Heart right ventricle (tissue), 16 donors: ENCODE data around the gene UBAC2. TPM values are rescaled to one million over a fixed set of nuclear protein-coding genes. Genes with fewer than 3 reads are reported as not detected.

Source experiments
- ATAC-seq, 8 donors: fragments of 200-7000 bp; cut with Tn5 transposase; one replicate each; pipeline ENCODE4 v1.9.1; 2020; ENCODE audit warnings: mild to moderate bottlenecking in 8 of 8, moderate library complexity in 8 of 8, moderate number of reproducible peaks in 1 of 8
- DNase-seq, 2 donors: peaks; one replicate each; pipeline ENCODE4 v3.0.0-alpha.2; 2020
- H3K27ac ChIP-seq, 10 donors: fragments of 200-600 bp; sonication (generic) in 2 of 10; one replicate each; pipeline versions ENCODE4 v1.5.0 to v1.8.0; 2020 to 2022; ENCODE audit warnings: mild to moderate bottlenecking in 3 of 10
- H3K27me3 ChIP-seq, 7 donors: fragments of 200-600 bp; one replicate each; pipeline ENCODE4 v1.8.0; 2021 to 2022; ENCODE audit warnings: mild to moderate bottlenecking in 2 of 7
- H3K36me3 ChIP-seq, 9 donors: fragments of 200-600 bp; sonication (generic) in 1 of 9; one replicate each; pipeline versions ENCODE4 v1.5.0 to v1.8.0; 2020 to 2022; ENCODE audit warnings: mild to moderate bottlenecking in 2 of 9
- H3K4me1 ChIP-seq, 9 donors: fragments of 200-600 bp; sonication (generic) in 1 of 9; one replicate each; pipeline versions ENCODE4 v1.5.0 to v1.8.0; 2020 to 2022; ENCODE audit warnings: mild to moderate bottlenecking in 4 of 9
- H3K4me3 ChIP-seq, 10 donors: fragments of 200-600 bp; sonication (generic) in 2 of 10; one replicate each; pipeline versions ENCODE4 v1.5.0 to v1.8.0; 2020 to 2022; ENCODE audit warnings: mild to moderate bottlenecking in 7 of 10, moderate library complexity in 2 of 10
- H3K9me3 ChIP-seq, 11 donors: fragments of 200-600 bp in 10 of 11; sonication (generic) in 2 of 11; one replicate each; pipeline versions ENCODE4 v1.5.0 to v1.8.0; 2013 to 2022; ENCODE audit warnings: mild to moderate bottlenecking in 2 of 11, control low read depth in 1 of 11, moderate library complexity in 1 of 11
- WGBS, 2 donors: extraction: QIAGEN DNeasy Blood & Tissue Kit; methylation state at CpG; one replicate each; pipeline ENCODE4 v1.1.7; 2013; ENCODE audit warnings: inconsistent platforms in 1 of 2; 5-methylcytosine and 5-hydroxymethylcytosine counted together
- intact Hi-C, 10 donors: fragments of 100-400 bp; cut with DNase I; formaldehyde crosslinking; loops; one replicate each; pipeline versions ENCODE4 v1.11.1 to v1.14.2; 2022
- polyA plus RNA-seq, 2 donors: library from polyadenylated mRNA; stranded (reverse); fragments of 200-250 nt; gene quantifications; one replicate each; pipeline ENCODE4 v1.2.3, GENCODE V29; 2013
- total RNA-seq, 10 donors: library from RNA; stranded (reverse); fragmentation: NEBNext Ultra II Directional in 3 of 10; extraction: Animal tissue kit (Norgen Biotek cat#: 25700) in 3 of 10; gene quantifications; one replicate each; pipeline versions ENCODE4 v1.2.1 to v1.2.4, GENCODE V29; 2021 to 2023
- TF ChIP-seq, protein P1 (sequence below), 9 donors: fragments of 200-600 bp; sonication (generic) in 2 of 9; IDR thresholded peaks; one replicate each; pipeline versions ENCODE4 v1.5.0 to v1.8.0; 2021 to 2022; ENCODE audit warnings: antibody characterized with exemption in 9 of 9, mild to moderate bottlenecking in 5 of 9, moderate library complexity in 1 of 9
- donor health status: Arrhythmogenic right ventricular cardiomyopathy.
- donor health status: ischemic (EF 13 %, LVEDD 7.1; RV severe dilation, severe dysfunction).
- donor health status: healthy with polysubstance abuse.
- donor health status: DM: no; HTN: yes; CAD: no.
- donor health status: DM: no; HTN: no; CAD: no.
- donor health status: ischemic (EF 25% LVEDD 6.9; RV normal size, moderate dysfunction).
- donor health status: ischemic (EF 25% LVEDD 5.7; RV mildly dilated, moderate dysfunction).
- donor health status: healthy.
- donor health status: DM: yes; HTN: yes; CAD: no.
- donor health status: Ischemic cardiomyopathy.
- donor health status: ischemic (EF 35%, LVEDD 5.7; RV mildly dilated, moderate dysfunction).
- donor health status: nonischemic (EF 11% LVEDD 7.7; RV severe dilation, severe dysfunction).
- donor health status: DM: yes; HTN: yes; CAD: no.
- donor health status: PGD.
- donor health status: ischemic (EF 29% LVEDD 5.4; RV normal size, mild dysfunction).
- donor health status: nonischemic (EF 23%, LVEDD 6.1; RV moderate dilation, normal function).

The UBAC2 gene
- total and polyA plus RNA-seq, 12 donors = 31.8 to 60.4 (median 47.0) TPM

DNA sequence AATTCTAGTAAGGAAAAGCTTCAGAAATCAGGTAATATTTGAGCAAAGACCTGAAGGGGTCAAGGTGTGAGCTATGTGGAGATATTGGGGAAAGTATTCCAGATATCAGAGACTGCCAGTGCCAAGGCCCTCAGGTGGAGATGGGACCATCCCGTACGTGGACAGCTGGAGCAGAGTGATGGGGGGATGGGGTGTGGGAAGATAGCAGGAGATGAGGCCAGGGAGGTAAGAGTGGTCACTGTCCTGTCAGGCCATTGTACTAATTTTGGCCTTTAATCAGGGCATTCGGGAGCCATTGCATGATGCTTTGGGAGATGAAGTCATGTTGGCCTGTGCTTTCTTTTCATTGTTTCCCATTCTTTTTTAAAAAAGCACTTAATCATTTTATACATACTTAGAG, 70.6 kb downstream of the UBAC2 start:
- H3K36me3 ChIP-seq = peaks cover 0 to 16% (median 0%) of the 10 kb centered on the region in 9 donors
- ATAC-seq (no peak), DNase-seq (no peak)
- WGBS, 2 donors = 77 to 79% methylated on average over 3 of the region's 3 CpGs
- H3K9me3 ChIP-seq = peaks cover 0 to 11% (median 2%) of the 10 kb centered on the region in 11 donors
- peak overlapping the region in 2 of 10 donors; percentile 13 to 86 for H3K27ac ChIP-seq
- intact Hi-C loops = loop anchor here in 4 of 10 donors (2.0 to 10.0 kb wide), 3 partner anchors 164 to 166 kb away; no protein-coding TSS in a partner anchor
- TF ChIP-seq, protein P1, sequence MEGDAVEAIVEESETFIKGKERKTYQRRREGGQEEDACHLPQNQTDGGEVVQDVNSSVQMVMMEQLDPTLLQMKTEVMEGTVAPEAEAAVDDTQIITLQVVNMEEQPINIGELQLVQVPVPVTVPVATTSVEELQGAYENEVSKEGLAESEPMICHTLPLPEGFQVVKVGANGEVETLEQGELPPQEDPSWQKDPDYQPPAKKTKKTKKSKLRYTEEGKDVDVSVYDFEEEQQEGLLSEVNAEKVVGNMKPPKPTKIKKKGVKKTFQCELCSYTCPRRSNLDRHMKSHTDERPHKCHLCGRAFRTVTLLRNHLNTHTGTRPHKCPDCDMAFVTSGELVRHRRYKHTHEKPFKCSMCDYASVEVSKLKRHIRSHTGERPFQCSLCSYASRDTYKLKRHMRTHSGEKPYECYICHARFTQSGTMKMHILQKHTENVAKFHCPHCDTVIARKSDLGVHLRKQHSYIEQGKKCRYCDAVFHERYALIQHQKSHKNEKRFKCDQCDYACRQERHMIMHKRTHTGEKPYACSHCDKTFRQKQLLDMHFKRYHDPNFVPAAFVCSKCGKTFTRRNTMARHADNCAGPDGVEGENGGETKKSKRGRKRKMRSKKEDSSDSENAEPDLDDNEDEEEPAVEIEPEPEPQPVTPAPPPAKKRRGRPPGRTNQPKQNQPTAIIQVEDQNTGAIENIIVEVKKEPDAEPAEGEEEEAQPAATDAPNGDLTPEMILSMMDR (IDR thresholded peaks at IDR 0.05) = no peak
- no peaks in the 10 kb centered on the region for H3K27me3 ChIP-seq
- H3K4me1 ChIP-seq = peaks cover 0 to 41% (median 0%) of the 10 kb centered on the region in 9 donors
- H3K4me3 ChIP-seq = no peak overlapping the region

DNA sequence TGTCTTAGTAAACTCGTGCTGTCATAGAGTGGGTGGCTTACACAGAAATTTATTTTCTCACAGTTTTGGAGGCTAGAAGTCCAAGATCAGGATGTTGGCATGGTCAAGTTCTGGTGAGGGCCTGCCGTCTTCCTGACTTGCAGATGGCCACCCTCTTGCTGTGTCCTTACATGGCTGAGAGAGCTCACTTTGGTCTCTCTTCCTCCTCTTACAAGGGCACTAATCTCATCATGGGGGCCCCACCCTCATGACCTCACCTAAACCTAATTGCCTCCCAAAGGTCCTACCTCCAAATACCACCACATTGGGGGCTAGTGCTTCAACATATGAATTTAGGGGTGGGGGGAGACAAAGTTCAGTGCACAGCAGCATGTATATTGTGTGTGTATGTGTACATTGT, 71.8 kb downstream of the UBAC2 start:
- ATAC-seq (no peak), DNase-seq (no peak)
- no peaks in the 10 kb centered on the region for H3K27me3 ChIP-seq
- intact Hi-C loops = loop anchor here in 3 of 10 donors (5.0 to 10.0 kb wide), 2 partner anchors 162 to 165 kb away; no protein-coding TSS in a partner anchor
- peak overlapping the region in 2 of 10 donors; percentile 29 to 86 for H3K27ac ChIP-seq
- peaks cover 0 to 18% (median 0%) of the 10 kb centered on the region in 9 donors for H3K36me3 ChIP-seq
- peaks cover 0 to 11% (median 2%) of the 10 kb centered on the region in 11 donors for H3K9me3 ChIP-seq
- TF ChIP-seq, protein P1 (IDR thresholded peaks at IDR 0.05) = no peak
- no peak overlapping the region for H3K4me3 ChIP-seq
- WGBS, 2 donors = 96 to 99% methylated on average over 2 of the region's 2 CpGs
- peaks cover 0 to 52% (median 0%) of the 10 kb centered on the region in 9 donors for H3K4me1 ChIP-seq

DNA sequence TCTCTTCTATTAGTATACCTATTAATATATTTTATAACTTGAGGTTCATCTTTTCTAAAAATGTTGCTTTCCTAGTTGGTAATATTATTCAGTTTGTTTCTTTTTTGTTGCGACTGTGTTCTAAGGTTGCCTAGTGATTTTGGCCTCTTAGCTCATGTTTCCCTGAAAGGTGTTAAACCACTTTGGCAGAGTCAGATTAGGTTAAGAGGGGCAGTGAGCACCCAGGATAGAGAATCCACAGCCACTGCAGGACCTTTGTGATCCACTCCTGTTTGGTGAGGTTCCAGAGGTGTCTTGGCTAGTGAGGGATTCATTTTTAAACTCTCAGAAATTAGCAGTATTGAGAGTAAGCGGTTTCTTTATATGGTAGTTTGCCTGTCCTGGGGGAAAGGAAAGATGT, 72.5 kb downstream of the UBAC2 start:
- TF ChIP-seq, protein P1 (IDR thresholded peaks at IDR 0.05) = no peak
- Histone ChIP-seq H3K36me3 (peaks cover 0 to 12% (median 0%) of the 10 kb centered on the region in 9 donors), H3K4me3 (no peak overlapping the region), H3K27ac (peak overlapping the region in 1 of 10 donors; percentile 86), H3K4me1 (peaks cover 0 to 59% (median 0%) of the 10 kb centered on the region in 9 donors), H3K27me3 (no peaks in the 10 kb centered on the region), H3K9me3 (peaks cover 0 to 11% (median 2%) of the 10 kb centered on the region in 11 donors)
- intact Hi-C loops = loop anchor here in 3 of 10 donors (5.0 to 10.0 kb wide), 2 partner anchors 162 to 164 kb away; no protein-coding TSS in a partner anchor
- ATAC-seq = peak in 4 of 8 donors; percentile 47 to 79 (median 62)
- no peak for DNase-seq
- 80 to 84% methylated on average over 2 of the region's 2 CpGs for WGBS, 2 donors

DNA sequence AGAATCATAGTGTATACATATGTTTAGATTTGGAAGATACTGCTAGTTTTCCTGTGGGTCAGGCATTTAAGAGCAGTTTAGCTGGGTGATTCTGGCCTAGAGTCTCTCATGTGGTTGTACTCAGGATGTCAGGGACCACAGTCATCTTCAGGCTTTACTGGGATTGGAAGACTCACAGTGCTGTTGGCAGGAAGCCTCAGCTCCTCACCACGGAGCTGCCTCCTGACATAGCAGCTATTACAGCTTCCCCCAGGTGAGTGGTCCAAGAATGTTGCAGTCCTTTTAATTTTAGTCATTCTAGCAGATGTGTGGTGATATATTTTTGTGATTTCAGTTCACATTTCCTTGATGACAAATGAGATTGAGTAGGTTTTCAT, 74.4 kb downstream of the UBAC2 start:
- peaks cover 0 to 11% (median 2%) of the 10 kb centered on the region in 11 donors for H3K9me3 ChIP-seq
- intact Hi-C loops = loop anchor here in 1 of 10 donors (10.0 kb wide), 1 partner anchor 160 kb away; no protein-coding TSS in a partner anchor
- 3 to 13% methylated on average over 1 of the region's 1 CpG for WGBS, 2 donors
- ATAC-seq (peak in 5 of 8 donors; percentile 35 to 63 (median 49)), DNase-seq (no peak)
- no peak overlapping the region for H3K4me3 ChIP-seq
- no peaks in the 10 kb centered on the region for H3K27me3 ChIP-seq
- H3K4me1 ChIP-seq = peaks cover 0 to 68% (median 0%) of the 10 kb centered on the region in 9 donors
- peaks cover 0 to 19% (median 0%) of the 10 kb centered on the region in 9 donors for H3K36me3 ChIP-seq
- TF ChIP-seq, protein P1 (IDR thresholded peaks at IDR 0.05) = no peak
- H3K27ac ChIP-seq = peak overlapping the region in 1 of 10 donors; percentile 32
